SK-N-SH treated with all-trans-retinoic acid at 6 μM for 48 hours (cell line): Measurements from ENCODE around the gene SPOCD1.

ENCODE experiments used
- ATAC-seq: fragments of 200-7000 bp; cut with Tn5 transposase; 3 replicates; pipeline ENCODE4 v1.9.1; 2020; ENCODE audit warnings: mild to moderate bottlenecking, moderate library complexity
- ARNTL ChIP-seq: fragments of 450-650 bp; formaldehyde crosslinking; IDR thresholded peaks from 2 replicates; pipeline ENCODE4 v1.5.0; 2020; ENCODE audit warnings: low read depth, mild to moderate bottlenecking, moderate library complexity, borderline replicate concordance
- CREB5 ChIP-seq: fragments of 250-450 bp; sonication (Bioruptor Pico); IDR thresholded peaks from 2 replicates; pipeline ENCODE4 v1.5.1; 2020; ENCODE audit warnings: low read depth, mild to moderate bottlenecking, moderate library complexity
- CSDC2 ChIP-seq: fragments of 250-450 bp; sonication (Bioruptor Pico); IDR thresholded peaks from 2 replicates; pipeline ENCODE4 v1.5.0; 2020; ENCODE audit warnings: mild to moderate bottlenecking, moderate library complexity
- ESRRG ChIP-seq: fragments of 250-450 bp; sonication (Bioruptor Pico); IDR thresholded peaks from 2 replicates; pipeline ENCODE4 v1.6.1; 2021; ENCODE audit warnings: mild to moderate bottlenecking
- GLIS3 ChIP-seq: fragments of 250-450 bp; sonication (Bioruptor Pico); IDR thresholded peaks from 2 replicates; pipeline ENCODE4 v1.5.0; 2020; ENCODE audit warnings: mild to moderate bottlenecking, moderate library complexity
- ISL1 ChIP-seq: fragments of 250-450 bp; sonication (Bioruptor Pico); IDR thresholded peaks from 2 replicates; pipeline ENCODE4 v2.1.2; 2022; ENCODE audit warnings: mild to moderate bottlenecking, moderate library complexity
- OSR1 ChIP-seq: fragments of 250-450 bp; sonication (Bioruptor Pico); IDR thresholded peaks from 2 replicates; pipeline ENCODE4 v1.8.0; 2022; ENCODE audit warnings: moderate library complexity, mild to moderate bottlenecking, inconsistent platforms
- POU6F1 ChIP-seq: fragments of 250-450 bp; sonication (Bioruptor Pico); IDR thresholded peaks from 2 replicates; pipeline ENCODE4 v1.8.0; 2021; ENCODE audit warnings: low read depth, mild to moderate bottlenecking, moderate library complexity, borderline replicate concordance
- RARB ChIP-seq: fragments of 250-450 bp; sonication (Bioruptor Pico); IDR thresholded peaks from 2 replicates; pipeline ENCODE4 v1.8.0; 2021; ENCODE audit warnings: mild to moderate bottlenecking, moderate library complexity
- SNAI2 ChIP-seq: fragments of 250-450 bp; sonication (Bioruptor Pico); IDR thresholded peaks from 2 replicates; pipeline ENCODE4 v1.5.0; 2020; ENCODE audit warnings: mild to moderate bottlenecking, moderate library complexity
- ZC3H10 ChIP-seq: fragments of 250-450 bp; sonication (Bioruptor Pico); IDR thresholded peaks from 2 replicates; pipeline ENCODE4 v1.5.1; 2021; ENCODE audit warnings: mild to moderate bottlenecking, moderate library complexity
- ZFP3 ChIP-seq: fragments of 250-450 bp; sonication (Bioruptor Pico); IDR thresholded peaks from 2 replicates; pipeline ENCODE4 v1.5.0; 2020; ENCODE audit warnings: mild to moderate bottlenecking, moderate library complexity
- ZNF70 ChIP-seq: fragments of 450-650 bp; formaldehyde crosslinking; IDR thresholded peaks from 2 replicates; pipeline ENCODE4 v1.5.0; 2020; ENCODE audit warnings: mild to moderate bottlenecking, moderate library complexity
- ZNF8 ChIP-seq: fragments of 450-650 bp; formaldehyde crosslinking; IDR thresholded peaks from 2 replicates; pipeline ENCODE4 v1.5.0; 2020; ENCODE audit warnings: mild to moderate bottlenecking, moderate library complexity
- TF ChIP-seq, protein P1 (sequence below): fragments of 250-450 bp; sonication (Bioruptor Pico); IDR thresholded peaks from 2 replicates; pipeline ENCODE4 v1.5.0; 2020; ENCODE audit warnings: mild to moderate bottlenecking, moderate library complexity
- TF ChIP-seq, protein P2 (sequence below): fragments of 250-450 bp; sonication (Bioruptor Pico); IDR thresholded peaks from 2 replicates; pipeline ENCODE4 v1.5.1; 2021; ENCODE audit warnings: mild to moderate bottlenecking, moderate library complexity
- TF ChIP-seq, protein P3 (sequence below): fragments of 250-450 bp; sonication (Bioruptor Pico); IDR thresholded peaks from 2 replicates; pipeline ENCODE4 v1.8.0; 2020; ENCODE audit warnings: mild to moderate bottlenecking, moderate library complexity, borderline replicate concordance

Gene SPOCD1

DNA sequence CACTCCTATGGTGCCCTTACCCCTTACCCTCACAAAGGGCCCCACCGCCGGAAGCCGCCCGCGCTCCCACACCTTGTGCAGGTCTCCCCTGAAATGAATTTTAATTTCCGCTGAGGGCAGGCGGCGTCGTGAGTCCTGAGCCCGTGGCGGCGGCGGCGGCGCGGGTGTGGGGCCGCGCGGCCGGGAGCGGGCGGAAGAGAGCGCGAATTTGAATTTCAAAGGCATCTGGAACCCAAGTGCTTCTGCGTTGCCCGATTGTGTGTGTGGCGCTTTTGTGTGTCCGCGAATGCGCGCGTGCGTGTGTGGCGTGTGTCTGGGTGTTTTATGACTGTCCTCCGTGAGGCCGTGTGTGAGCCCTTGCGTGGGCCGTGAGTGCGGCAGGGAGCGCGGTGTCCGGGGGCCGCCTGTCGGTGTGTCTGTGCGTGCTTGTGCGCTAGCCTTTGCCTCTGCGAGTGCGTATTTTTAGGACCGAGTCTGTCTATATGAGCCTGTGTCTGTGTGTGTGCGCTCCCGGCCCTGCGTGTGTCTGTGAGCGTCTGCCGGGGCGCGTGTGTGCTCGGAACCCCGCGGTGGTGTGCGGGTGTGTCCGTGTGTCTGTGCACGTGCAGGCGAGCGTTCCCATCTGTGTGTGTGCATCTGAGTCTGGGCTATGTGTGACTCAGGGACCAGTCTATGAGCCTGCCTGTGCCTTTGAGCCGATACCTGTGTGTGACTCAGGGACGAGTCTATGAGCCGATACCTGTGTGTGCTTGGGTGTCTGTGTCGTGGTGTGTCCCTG lies 43.7 kb downstream of the SPOCD1 start:
- ATAC-seq, result no peak
- TF ChIP-seq ZFP3 (no peak), CREB5 (CRISPR knock-in tag) (no peak), GLIS3 (CRISPR knock-in tag) (no peak), ISL1 (CRISPR knock-in tag) (no peak), RARB (CRISPR knock-in tag) (no peak), POU6F1 (CRISPR knock-in tag) (no peak)
- TF ChIP-seq, protein P1, sequence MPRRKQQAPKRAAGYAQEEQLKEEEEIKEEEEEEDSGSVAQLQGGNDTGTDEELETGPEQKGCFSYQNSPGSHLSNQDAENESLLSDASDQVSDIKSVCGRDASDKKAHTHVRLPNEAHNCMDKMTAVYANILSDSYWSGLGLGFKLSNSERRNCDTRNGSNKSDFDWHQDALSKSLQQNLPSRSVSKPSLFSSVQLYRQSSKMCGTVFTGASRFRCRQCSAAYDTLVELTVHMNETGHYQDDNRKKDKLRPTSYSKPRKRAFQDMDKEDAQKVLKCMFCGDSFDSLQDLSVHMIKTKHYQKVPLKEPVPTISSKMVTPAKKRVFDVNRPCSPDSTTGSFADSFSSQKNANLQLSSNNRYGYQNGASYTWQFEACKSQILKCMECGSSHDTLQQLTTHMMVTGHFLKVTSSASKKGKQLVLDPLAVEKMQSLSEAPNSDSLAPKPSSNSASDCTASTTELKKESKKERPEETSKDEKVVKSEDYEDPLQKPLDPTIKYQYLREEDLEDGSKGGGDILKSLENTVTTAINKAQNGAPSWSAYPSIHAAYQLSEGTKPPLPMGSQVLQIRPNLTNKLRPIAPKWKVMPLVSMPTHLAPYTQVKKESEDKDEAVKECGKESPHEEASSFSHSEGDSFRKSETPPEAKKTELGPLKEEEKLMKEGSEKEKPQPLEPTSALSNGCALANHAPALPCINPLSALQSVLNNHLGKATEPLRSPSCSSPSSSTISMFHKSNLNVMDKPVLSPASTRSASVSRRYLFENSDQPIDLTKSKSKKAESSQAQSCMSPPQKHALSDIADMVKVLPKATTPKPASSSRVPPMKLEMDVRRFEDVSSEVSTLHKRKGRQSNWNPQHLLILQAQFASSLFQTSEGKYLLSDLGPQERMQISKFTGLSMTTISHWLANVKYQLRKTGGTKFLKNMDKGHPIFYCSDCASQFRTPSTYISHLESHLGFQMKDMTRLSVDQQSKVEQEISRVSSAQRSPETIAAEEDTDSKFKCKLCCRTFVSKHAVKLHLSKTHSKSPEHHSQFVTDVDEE (CRISPR knock-in tag), result no peak
- TF ChIP-seq, all 23 proteins: peak for 0

- ATAC-seq, result peak; percentile 39
- TF ChIP-seq, protein P1 (CRISPR knock-in tag), result 0 out of 2 replicates have a peak, but pooled peaks have one; percentile 48
- TF ChIP-seq ARNTL (no peak), CSDC2 (CRISPR knock-in tag) (no peak)
Observed at GRCh38 chr1:31769720-31770390, 46.0 kb downstream of the SPOCD1 start.

- ATAC-seq, result no peak
- TF ChIP-seq ZFP3 (peak; percentile 56; the same call in 1 of the 2 replicates), SNAI2 (CRISPR knock-in tag) (no peak), ESRRG (CRISPR knock-in tag) (no peak)
Observed at GRCh38 chr1:31768939-31769704, 46.7 kb downstream of the SPOCD1 start.

DNA sequence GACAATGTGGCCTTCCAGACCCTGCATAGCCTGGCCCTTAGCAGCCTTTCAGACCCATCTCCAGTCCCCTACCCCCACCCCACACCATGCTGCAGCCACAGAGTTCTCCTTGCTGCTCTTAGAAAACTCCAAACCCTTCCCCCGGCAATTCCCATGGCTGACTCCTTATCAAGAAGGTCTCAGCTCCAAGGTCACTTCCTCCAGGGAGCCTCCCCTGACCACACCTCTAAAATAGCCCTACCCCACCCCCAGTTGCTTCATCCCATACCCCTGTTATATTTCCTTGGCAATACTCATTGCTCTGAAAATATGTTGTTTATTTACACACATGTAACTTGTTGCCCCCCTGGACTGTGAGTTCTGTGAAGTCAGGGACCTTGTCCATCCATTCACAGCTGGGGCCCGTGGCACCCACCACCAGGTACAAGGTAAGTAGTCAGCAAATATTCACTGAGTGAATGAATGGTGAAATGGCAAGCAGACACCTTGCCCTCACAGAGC lies 47.4 kb downstream of the SPOCD1 start:
- ATAC-seq, result no peak
- TF ChIP-seq ZNF70 (CRISPR knock-in tag), result no peak
- TF ChIP-seq CSDC2 (CRISPR knock-in tag), result no peak
- TF ChIP-seq, protein P2, sequence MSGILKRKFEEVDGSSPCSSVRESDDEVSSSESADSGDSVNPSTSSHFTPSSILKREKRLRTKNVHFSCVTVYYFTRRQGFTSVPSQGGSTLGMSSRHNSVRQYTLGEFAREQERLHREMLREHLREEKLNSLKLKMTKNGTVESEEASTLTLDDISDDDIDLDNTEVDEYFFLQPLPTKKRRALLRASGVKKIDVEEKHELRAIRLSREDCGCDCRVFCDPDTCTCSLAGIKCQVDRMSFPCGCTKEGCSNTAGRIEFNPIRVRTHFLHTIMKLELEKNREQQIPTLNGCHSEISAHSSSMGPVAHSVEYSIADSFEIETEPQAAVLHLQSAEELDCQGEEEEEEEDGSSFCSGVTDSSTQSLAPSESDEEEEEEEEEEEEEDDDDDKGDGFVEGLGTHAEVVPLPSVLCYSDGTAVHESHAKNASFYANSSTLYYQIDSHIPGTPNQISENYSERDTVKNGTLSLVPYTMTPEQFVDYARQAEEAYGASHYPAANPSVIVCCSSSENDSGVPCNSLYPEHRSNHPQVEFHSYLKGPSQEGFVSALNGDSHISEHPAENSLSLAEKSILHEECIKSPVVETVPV (CRISPR knock-in tag), result no peak
- TF ChIP-seq ZC3H10 (CRISPR knock-in tag), result no peak
- no peak for TF ChIP-seq GLIS3 (CRISPR knock-in tag)
- no peak for TF ChIP-seq ZNF8 (CRISPR knock-in tag)
- no peak for TF ChIP-seq SNAI2 (CRISPR knock-in tag)
- TF ChIP-seq, protein P3, sequence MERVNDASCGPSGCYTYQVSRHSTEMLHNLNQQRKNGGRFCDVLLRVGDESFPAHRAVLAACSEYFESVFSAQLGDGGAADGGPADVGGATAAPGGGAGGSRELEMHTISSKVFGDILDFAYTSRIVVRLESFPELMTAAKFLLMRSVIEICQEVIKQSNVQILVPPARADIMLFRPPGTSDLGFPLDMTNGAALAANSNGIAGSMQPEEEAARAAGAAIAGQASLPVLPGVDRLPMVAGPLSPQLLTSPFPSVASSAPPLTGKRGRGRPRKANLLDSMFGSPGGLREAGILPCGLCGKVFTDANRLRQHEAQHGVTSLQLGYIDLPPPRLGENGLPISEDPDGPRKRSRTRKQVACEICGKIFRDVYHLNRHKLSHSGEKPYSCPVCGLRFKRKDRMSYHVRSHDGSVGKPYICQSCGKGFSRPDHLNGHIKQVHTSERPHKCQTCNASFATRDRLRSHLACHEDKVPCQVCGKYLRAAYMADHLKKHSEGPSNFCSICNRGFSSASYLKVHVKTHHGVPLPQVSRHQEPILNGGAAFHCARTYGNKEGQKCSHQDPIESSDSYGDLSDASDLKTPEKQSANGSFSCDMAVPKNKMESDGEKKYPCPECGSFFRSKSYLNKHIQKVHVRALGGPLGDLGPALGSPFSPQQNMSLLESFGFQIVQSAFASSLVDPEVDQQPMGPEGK (CRISPR knock-in tag), result no peak
- TF ChIP-seq RARB (CRISPR knock-in tag), result no peak
- TF ChIP-seq ISL1 (CRISPR knock-in tag), result no peak
- TF ChIP-seq OSR1, result no peak
- no peak for TF ChIP-seq POU6F1 (CRISPR knock-in tag)
